DMS53 (cell line): ENCODE data around the gene MAGI1.
"Not testable (repeated sequence)": the region's sequence is repeated elsewhere in the genome, so short reads cannot be mapped to it uniquely, and the experiment has no call there.

Experiments
- DNase-seq: peaks from one replicate; lab custom pipeline; 2025; lab: John Stamatoyannopoulos, UW

Gene MAGI1

DNA sequence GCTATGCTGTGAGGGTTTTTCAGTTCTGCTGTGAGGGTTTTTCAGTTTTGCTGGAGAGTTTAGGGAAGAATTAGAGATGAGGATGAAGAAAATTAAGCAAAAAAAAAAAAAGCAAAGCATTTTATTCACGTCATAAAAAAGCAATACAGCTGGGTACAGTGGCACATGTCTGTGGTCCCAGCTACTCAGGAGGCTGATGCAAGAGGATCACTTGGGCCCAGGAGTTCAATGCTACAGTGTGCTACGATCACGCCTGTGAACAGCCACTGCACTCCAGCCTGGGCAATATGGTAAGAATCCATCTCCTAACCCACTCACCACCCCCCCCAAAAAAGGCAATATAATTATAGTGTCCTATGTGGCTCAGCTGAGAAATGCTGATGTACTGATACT lies 162.7 kb downstream of the MAGI1 start:
- no peak for DNase-seq

DNA sequence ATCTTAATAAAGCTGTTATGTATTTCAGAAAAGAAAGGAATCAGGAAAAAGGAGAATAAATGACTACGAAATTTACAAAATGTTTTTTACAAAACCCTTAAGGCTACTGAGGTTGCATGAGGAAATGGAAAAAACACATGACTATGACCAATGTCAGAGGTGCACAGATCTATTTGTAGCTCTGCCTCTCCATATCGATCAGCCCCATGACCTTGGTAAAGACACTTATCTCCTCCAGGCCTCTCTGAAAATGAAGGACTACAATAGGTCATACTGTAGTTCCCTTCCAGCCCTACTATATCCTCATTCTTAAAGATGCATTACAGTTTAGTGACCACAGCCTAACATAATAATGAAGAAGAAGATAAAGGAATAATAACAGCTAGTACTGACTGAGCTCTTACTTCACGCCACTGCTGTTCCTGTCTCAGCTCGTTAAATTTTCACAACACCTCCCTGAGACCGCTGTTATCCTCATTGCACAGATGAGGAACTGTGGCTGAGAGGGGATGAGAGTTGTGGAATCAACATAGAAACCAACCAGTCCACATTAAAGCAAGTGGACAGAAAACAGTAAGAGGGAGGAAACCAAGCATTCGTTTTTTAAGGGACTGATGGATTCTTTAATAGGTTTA lies 163.2 kb downstream of the MAGI1 start:
- DNase-seq: no peak

DNA sequence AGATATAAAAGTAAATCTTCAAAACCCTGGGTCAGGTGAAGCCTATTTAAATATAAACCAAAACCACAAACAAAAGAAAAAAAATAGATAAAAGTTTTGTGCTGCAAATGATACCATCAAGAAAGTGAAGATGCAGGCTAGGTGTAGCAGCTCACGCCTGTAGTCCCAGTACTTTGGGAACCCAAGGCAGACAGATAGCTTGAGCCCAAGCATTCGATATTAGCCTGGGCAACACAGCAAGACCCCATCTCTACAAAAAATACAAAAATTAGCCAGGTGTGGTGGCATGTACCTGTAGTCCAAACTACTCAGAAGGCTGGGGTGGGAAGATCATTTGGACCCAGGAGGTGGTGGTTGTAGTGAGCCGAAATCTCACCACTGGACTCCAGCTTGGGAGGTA lies 164.8 kb downstream of the MAGI1 start:
- no peak for DNase-seq

DNA sequence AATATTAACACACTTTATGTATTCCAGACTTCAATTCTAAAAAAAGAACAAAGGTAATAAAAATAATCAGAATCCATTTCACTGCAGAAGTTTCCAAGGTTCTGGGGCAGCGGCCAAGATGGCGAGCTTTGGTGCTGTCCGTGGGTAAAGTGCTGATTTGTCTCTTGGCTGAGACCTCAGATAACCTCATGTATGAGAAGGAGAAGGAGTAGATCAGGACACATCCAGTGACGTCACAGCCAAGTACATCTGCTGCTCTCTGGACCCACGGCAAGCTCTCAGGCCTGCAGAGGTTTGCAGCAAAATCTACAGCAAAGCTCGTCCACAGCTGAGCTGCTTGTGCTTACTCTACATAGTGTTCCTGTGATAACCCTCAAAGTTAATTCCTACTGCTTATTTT lies 165.7 kb downstream of the MAGI1 start:
- no peak for DNase-seq

DNA sequence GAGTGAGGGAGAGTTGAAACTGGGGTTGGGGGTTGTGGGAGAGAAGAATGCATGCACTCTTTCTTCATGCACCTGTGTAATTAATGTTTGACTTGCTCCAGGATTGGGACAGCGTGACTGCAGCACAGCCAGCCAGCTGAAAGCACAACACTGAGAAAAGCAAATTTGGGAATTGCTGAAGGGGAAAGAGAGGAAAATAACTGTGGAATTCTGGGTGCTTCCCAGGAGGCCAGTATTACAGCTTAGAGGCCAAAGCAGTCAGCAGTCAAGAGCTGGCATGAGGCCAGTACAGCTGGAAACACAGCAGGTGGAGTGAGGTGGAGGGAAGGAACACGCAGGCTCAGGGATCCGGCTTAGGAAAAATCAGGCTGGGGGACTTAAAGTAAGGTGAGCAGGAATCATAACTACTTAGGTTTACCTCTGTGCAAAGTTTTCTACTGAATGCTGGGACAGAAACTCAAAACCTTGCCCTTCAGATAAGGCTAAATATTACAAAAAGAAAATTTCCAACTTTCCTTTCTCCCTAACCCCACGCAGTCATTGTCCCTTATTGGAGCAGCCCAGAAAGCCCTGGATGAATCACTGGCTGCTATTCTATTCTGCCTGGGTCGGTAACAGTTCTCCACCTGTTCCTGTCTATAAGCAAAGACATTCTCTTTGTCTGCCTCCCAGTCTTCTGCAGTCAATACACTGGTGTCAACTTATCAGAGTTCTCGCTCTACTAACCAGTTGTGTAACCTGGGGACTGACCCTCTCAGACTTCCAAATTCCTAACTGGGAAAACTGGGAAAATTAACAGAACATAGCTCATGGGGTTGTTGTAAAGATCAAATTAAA lies 167.2 kb downstream of the MAGI1 start:
- DNase-seq: peak; percentile 76

DNA sequence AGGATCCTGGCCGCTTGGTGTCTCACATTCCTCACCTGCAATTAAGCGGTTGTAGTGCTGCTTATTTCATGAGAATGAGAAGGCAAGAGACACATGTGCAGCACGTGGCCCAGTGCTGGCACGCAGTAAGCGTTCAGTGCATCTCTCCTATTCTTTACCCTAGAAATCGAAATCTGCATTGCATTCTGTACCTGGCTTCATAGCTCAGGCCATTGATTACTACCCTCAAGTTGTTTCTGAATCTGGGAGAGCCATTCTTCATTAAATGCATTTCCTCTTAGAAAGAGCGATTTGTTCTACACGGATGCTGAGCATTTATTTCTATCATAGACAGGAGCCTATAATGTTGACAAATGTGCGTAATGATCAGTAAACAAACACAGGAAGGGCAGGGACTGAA lies 168.9 kb downstream of the MAGI1 start:
- DNase-seq: no peak

DNA sequence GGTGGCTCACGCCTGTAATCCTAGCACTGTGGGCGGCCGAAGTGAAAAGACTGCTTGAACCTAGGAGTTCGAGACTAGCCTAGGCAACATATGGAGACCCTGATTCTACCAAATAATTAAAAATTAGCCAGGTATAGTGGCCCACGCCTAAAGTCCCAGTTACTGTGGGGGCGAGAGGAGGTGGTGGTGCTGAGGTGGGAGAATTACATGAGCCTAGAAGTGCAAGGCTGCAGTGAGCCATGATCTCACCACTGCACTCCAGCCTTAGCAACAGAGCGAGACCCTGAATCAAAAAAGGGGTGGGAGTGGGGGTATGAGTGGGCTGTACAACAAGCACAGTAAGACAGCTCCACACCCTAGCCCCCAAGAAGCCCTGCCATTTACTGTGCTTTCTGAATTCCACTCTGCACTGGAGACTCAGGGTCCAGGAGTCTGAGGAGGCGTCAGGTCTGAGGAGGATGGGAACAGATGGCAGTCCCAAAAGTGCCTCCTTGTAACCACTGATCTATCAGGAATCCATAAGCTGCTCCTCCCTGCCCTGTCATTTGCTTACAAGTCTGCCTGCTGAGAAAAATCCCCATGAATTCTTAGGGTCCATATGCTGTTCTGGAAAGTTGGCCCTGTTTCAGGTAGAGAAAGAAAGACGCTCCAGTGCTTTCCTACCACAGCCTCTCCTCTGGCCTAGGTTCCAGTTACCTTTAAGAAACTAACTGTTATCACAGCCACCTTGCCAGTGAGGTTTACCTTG lies 171.1 kb downstream of the MAGI1 start:
- no peak for DNase-seq

DNA sequence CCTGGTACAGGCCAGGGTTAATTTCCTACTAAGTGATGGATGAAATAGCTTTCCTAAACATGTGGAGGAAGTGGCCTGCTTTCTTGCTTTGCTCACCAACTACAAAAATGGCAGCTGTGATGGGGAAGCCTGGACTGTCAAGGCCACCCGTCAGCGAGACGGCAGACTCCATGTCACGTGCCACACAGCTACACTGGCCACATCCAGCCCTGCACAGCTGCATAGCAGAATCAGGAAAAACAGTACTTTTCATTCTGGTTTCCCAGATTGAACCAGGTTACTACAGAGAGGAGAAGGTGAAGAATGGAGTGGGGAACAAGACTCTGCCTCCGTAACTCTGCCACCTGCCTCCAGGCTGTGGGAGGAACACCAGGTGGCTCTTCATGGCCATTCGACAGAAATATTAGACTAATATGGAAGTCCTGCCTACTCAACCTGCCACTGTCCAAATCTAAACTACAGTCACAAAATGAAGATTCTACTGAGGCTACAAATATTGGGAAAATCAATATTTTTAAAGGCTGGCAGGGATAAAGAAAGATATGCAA lies 174.3 kb downstream of the MAGI1 start:
- no peak for DNase-seq

DNA sequence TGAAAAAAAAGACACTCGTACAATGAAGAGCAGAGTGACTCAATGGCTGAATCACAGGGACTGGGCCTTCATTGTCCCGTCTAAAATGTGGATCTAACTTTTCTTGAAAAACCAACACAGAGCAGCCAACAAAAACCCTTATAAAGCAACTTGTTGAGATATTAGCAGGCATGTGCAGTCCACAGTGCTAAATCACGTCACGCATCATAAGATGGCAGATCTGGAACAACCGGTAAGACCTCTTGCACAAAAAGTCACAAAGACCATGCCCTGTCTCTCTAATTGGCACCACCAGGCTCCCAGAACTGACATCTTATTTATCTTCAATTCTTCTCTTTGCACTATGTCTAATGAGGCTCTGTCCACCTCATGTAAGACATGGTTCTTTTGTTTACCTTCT lies 177.0 kb downstream of the MAGI1 start:
- no peak for DNase-seq

DNA sequence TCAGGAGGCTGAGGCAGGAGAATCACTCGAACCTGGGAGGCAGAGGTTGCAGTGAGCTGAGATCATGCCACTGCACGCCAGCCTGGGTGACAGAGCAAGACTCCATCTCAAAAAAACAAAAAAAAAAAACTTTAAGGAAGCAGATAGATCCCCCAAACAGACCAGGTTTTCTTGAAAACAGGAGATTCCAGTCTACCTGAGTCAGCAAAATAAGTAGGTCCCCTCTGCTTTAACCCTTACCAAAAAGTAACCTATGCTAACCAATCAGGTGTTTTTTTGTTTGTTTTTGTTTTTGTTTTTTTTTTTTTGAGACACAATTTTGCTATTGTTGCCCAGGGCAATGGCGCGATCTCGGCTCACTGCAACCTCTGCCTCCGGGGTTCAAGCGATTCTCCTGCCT lies 179.1 kb downstream of the MAGI1 start:
- not testable (repeated sequence) for DNase-seq

DNA sequence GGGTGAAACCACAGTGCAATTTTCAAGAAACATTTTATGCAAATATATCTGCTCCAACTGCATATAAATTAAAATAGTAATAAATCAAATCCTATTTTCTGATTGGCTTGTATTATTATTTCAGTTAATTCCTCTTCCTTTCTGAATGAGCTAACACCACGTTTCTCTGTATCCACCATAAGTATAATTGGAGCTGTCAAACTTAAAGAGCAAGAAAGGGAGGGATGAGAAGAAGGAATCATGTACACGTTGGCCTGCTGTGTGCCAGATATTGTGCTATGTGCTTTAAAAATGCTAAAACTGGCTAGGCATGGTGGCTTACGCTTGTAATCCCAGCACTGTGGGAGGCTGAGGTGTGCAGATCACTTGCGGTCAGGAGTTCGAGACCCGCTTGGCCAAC lies 180.0 kb downstream of the MAGI1 start:
- no peak for DNase-seq

DNA sequence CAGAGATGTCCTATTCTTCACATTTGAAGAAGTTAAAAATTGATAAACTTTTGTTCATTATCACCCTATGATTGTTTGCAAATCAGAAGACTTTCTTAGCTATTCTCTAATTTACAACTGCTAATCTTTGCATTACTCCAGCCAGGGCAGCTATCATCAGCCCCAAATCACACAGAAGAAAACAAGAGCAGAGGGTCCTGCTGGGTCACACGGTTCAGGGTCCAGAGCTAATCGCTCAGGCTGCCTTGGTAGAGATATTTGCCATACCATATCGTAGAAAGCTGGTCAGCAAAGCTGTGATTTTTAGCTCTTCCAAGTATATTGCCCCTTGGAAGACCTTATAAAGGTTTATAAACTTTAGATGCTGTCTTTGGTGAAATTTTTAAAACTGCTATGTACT lies 181.4 kb downstream of the MAGI1 start:
- DNase-seq: no peak

DNA sequence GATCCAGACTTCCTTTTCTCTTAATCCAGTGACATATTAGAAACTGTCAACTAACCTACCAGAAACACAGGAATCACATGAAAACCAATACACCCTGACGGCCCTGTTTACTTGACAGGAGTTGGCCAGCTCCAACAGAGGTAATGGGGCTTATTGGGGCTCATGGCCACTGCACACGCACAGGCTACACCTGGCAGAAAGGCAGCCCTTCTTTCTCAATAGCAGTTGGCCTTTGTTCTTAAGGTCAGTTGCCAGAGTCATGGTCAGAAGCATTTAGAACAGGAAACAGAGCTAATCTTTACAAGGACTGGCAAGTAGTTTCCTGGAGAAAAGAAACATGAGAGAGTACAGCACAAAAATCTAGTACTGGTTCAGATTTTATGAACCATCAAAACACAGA lies 181.8 kb downstream of the MAGI1 start:
- no peak for DNase-seq

DNA sequence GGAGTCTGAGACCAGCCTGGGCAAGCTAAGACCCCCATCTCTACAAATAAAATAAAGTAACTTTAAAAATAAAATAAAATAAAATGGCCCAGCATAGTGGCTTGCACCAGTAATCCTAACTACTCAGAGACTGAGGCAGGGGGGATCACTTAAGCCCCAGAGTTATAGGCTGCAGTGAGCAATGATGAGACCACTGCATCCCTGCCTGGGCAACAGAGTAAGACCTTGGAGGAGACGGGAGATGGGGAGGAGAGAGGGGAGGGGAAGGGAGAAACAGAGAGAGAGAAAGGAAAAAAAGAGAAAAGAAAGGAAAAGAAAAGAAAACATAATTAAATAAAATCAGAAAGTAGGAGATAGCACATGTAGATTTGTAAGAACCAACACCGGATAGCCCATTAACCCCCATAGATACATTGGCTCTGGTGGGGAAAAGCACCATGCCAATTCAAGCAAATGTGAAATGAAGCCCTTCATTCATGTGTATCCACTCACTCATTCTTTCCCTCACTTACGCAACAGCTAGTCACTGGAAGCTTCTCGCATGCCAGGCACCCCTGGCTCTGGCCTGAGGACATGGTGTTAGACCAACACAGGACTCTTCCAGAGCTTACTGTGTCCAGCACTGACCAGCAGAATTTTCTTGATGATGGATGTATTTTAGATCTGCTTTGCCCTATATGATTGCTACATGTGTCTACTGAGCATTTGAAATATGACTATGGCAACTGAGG lies 183.2 kb downstream of the MAGI1 start:
- DNase-seq: peak; percentile 13

DNA sequence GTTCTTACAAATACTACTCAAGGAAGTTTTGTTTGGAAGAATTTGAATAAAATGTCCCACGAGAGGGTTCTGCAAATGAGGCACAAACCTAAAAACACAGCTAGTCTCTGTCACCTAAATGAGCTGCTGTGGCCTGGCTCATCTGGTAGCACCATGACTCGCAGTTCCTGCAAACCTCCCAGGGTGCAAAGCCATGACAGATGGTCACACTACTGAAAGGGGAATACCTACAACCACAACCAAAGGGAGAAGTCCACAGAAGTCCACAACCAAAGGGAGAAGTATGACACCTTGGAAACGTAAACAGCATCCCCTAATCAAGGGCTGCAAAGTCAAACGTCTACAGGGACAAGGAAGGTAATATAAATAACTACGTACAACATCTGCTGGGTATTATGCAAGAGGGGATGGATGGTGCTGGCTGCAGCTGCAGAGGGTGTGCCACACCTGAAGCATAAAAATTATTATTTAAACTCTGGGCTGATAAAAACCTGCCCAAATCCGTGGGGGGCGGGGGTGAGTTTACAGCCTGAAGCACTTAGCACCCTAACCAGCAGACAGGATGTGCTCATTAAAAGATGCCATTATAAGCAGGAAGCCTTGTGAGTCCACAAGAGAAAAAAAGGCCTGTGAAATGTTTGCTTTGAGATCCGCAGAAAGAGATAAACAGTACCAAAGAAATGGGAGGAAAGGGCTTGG lies 184.0 kb downstream of the MAGI1 start:
- peak; percentile 74 for DNase-seq

DNA sequence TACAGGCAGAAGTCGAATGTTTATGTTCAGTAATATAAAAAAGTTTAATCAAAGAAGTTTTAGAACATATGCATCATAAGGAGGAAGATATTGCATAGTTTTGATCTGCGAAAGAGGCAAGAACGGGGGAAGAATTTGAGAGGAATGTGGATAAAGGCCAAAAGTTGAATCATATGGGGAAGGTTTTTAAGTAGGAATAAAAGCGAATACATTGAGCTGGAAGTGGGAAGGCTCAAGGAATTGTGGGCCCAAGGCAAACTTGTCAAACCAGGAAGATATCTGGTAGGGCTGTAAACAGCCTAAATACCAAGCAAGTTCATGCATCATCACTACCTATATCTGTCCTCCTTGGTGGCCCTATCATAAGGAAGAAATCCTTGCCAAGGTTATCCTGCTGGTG lies 186.9 kb downstream of the MAGI1 start:
- DNase-seq: no peak

DNA sequence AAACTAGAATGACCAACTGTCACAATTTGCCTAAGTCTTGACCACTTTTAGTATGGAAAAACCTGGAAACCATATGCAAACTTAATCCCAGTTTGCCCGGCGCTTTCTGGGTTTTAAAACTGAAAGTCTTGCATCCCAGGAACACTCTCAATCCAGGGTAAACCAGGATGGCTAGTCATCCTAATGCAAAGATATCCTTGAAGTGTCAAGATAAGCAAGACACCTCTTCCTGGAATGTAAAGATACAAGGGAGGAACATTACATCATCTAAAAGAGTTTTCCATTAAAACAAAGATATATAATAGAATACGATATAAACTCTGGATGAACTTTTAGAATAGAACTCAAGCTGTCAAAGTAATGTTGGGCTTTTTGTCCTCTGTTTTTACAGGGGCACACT lies 188.5 kb downstream of the MAGI1 start:
- DNase-seq: no peak

DNA sequence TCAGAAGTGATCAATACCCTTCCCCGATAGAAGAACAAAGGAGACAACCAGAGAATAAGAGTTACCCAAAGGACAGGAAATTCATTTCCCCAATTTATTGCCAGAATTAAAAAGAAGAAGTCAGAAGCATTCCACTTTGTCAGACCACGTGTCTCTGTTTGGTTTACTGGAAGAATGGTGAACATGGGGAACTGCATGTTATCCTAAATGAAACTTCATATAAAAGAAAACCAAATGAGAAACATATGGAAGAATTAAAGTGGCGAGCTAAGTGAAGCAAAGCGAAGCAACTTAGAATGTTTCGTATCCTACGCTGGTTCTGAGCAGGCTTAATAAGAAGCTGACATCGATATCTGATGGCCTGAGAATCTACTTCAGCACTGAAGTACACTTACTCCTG lies 190.7 kb downstream of the MAGI1 start:
- DNase-seq: no peak

DNA sequence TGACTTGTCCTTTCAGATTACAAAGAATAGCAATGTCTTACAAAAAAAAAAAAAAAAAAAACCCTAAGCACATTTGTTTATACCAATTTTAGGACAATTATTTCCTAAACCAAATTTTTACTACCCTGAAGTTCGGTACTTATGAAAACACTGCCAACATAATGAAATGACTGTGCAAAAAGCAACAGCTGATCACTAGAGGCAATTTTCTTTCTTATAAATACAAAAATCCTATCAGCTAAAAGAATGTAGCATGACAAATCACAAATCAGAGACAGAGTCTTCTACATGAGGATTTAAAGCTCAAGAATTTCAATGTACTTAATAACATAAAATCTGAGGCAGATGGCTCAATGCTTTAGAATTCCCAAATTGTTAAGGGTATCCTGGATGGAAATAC lies 191.8 kb downstream of the MAGI1 start:
- no peak for DNase-seq

DNA sequence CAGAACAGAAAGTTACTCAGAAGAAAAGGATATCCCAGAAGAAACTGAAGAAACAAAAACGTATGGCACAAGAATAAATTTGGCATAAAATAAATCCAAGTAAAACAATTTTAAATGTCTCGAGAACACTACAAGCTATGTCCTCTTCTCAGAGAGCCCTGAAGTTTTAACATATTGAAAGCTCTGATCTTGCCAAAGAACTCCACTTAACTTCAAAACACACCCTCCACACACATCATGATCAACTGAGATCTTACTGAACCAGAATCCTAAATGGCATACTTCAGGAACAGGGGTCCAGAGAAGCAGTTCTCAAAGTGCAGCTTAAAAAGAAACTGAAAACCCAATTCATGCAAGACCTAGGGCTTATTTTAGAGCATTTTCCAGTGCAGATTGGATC lies 194.3 kb downstream of the MAGI1 start:
- DNase-seq: no peak

DNA sequence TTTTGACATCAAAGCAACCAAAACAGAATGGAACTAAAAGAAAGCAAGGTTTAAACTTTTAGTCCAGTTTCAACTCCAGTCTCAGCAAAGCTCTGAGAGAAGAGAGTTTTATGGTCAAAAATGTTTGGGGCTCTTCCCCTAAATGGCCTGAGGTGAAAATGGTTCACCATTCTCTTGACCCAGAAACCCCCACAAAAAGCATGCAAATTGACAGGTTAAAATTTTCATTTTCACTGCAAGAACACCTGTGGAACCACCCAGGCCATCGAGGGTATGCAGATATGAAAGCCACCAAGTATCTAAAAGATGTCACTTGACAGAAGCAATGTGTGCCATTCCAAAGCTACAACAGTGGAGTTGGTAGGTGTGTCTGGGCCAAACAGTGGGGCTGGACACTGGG lies 195.0 kb downstream of the MAGI1 start:
- DNase-seq: no peak

DNA sequence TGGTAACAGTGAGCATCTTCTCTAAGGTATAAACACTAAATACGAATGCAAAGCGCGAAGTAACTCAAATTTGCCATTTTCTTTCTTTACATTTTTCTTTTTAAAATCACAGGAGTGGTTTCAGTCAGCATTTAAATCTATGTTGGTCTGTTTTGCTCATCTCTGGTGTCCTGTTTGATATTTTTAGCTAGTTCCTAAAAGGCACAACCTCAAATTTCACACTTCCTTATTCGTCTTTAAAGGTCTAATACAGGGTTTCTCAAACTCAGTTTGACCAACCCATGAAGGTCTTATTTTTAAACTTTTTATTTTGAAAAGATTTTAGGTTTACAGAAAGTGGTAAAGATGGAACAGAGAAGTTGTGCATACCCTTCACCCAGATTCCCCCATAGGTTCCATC lies 201.1 kb downstream of the MAGI1 start:
- DNase-seq: no peak
